HL-60 (cell line): ENCODE data around the gene CHRDL1.
"Not testable (repeated sequence)": the region's sequence is repeated elsewhere in the genome, so short reads cannot be mapped to it uniquely, and the experiment has no call there.

ENCODE experiments used
- CTCF ChIP-seq: IDR thresholded peaks from one replicate; pipeline ENCODE4 v1.5.1; 2011; ENCODE audit warnings: low read length, control low read depth, inconsistent platforms; ENCODE audit not compliant: insufficient read depth
- GABPA ChIP-seq: IDR thresholded peaks from 2 replicates; pipeline ENCODE4 v1.6.1; 2012; ENCODE audit warnings: low read depth
- POLR2AphosphoS5 ChIP-seq: IDR thresholded peaks from 2 replicates; pipeline ENCODE4 v1.6.1; 2012; ENCODE audit warnings: low read depth
- REST ChIP-seq: IDR thresholded peaks from 2 replicates; pipeline ENCODE4 v1.6.1; 2012; ENCODE audit warnings: low read depth; ENCODE audit not compliant: insufficient replicate concordance
- SPI1 ChIP-seq: IDR thresholded peaks from 2 replicates; pipeline ENCODE4 v1.6.1; 2012; ENCODE audit warnings: low read depth, mild to moderate bottlenecking, borderline replicate concordance

GRCh38 chrX:110654280-110654679 is 141.3 kb downstream of the CHRDL1 start:
- TF ChIP-seq CTCF, REST, GABPA, POLR2AphosphoS5, SPI1: not testable (repeated sequence)
